DND-41 (cell line): ENCODE results near the gene CFHR5.

Experiments used
- ATAC-seq: fragments of 200-7000 bp; cut with Tn5 transposase; 3 replicates; pipeline ENCODE4 v1.9.1; 2021; ENCODE audit warnings: low read depth; ENCODE audit not compliant: insufficient read depth
- DNase-seq: peaks from one replicate; pipeline ENCODE4 v3.0.0-alpha.2; 2020
- H2AFZ ChIP-seq: 2 replicates; pipeline ENCODE4 v1.6.0; 2012; ENCODE audit warnings: low read depth, low read length
- H3K27ac ChIP-seq: 2 replicates; pipeline ENCODE4 v1.5.1; 2012; ENCODE audit warnings: low read length, inconsistent platforms
- H3K27me3 ChIP-seq: fragments of 200-600 bp; sonication (generic); 2 replicates; pipeline ENCODE4 v1.6.0; 2012; ENCODE audit warnings: low read length, mild to moderate bottlenecking, inconsistent platforms; ENCODE audit not compliant: insufficient read depth, poor library complexity
- H3K36me3 ChIP-seq: 2 replicates; pipeline ENCODE4 v1.5.1; 2012; ENCODE audit warnings: low read length, inconsistent platforms; ENCODE audit not compliant: insufficient read depth
- H3K4me1 ChIP-seq: 2 replicates; pipeline ENCODE4 v1.5.1; 2012; ENCODE audit warnings: mild to moderate bottlenecking, low read length; ENCODE audit not compliant: insufficient read depth
- H3K4me2 ChIP-seq: 2 replicates; pipeline ENCODE4 v1.6.0; 2012; ENCODE audit warnings: mild to moderate bottlenecking, moderate library complexity, low read length, inconsistent platforms; ENCODE audit not compliant: insufficient read depth
- H3K4me3 ChIP-seq, 2 experiments: fragments of 200-600 bp in 1 of 2; shearing (Covaris generic) in 1 of 2; 2 replicates each; pipeline ENCODE4 v1.5.1; 2012 to 2016; ENCODE audit warnings: inconsistent platforms in 2 of 2, low read length in 2 of 2, mild to moderate bottlenecking in 2 of 2, low read depth in 1 of 2, moderate library complexity in 1 of 2
- H3K79me2 ChIP-seq: 2 replicates; pipeline ENCODE4 v1.6.0; 2012; ENCODE audit warnings: low read length, inconsistent platforms; ENCODE audit not compliant: insufficient read depth
- H3K9ac ChIP-seq: 2 replicates; pipeline ENCODE4 v1.6.0; 2012; ENCODE audit warnings: low read depth, mild to moderate bottlenecking, inconsistent platforms, low read length, moderate library complexity
- H3K9me3 ChIP-seq: 2 replicates; pipeline ENCODE4 v1.5.1; 2012; ENCODE audit warnings: low read length, moderate library complexity, mild to moderate bottlenecking, inconsistent platforms; ENCODE audit not compliant: insufficient read depth, severe bottlenecking
- H4K20me1 ChIP-seq: 2 replicates; pipeline ENCODE4 v1.6.0; 2012; ENCODE audit warnings: low read length; ENCODE audit not compliant: insufficient read depth
- EZH2 ChIP-seq: IDR thresholded peaks from 3 replicates; pipeline ENCODE4 v1.6.1; 2012; ENCODE audit warnings: borderline replicate concordance, low read depth, mild to moderate bottlenecking, moderate library complexity, low read length, inconsistent platforms; ENCODE audit not compliant: severe bottlenecking
- TF ChIP-seq, protein P1 (sequence below): IDR thresholded peaks from 2 replicates; pipeline ENCODE4 v1.5.1; 2012; ENCODE audit warnings: borderline replicate concordance, low read length, moderate library complexity, mild to moderate bottlenecking; ENCODE audit not compliant: poor library complexity, severe bottlenecking; ENCODE audit errors: extremely low read depth

Gene CFHR5

GRCh38 chr1:196951711-196952394 is 25.5 kb upstream of the CFHR5 start:
- no peak for ATAC-seq
- no peaks in the 10 kb centered on the region for H3K9me3 ChIP-seq
- H3K4me2 ChIP-seq = no peak overlapping the region
- H3K4me1 ChIP-seq = no peaks in the 10 kb centered on the region
- no peaks in the 10 kb centered on the region for H3K79me2 ChIP-seq
- no peaks in the 10 kb centered on the region for H4K20me1 ChIP-seq
- no peak for DNase-seq
- no peaks in the 10 kb centered on the region for H3K27me3 ChIP-seq
- H3K4me3 ChIP-seq = no peak overlapping the region
- H2AFZ ChIP-seq = no peak overlapping the region
- no peak overlapping the region for H3K27ac ChIP-seq
- TF ChIP-seq EZH2 = no peak
- TF ChIP-seq, protein P1, sequence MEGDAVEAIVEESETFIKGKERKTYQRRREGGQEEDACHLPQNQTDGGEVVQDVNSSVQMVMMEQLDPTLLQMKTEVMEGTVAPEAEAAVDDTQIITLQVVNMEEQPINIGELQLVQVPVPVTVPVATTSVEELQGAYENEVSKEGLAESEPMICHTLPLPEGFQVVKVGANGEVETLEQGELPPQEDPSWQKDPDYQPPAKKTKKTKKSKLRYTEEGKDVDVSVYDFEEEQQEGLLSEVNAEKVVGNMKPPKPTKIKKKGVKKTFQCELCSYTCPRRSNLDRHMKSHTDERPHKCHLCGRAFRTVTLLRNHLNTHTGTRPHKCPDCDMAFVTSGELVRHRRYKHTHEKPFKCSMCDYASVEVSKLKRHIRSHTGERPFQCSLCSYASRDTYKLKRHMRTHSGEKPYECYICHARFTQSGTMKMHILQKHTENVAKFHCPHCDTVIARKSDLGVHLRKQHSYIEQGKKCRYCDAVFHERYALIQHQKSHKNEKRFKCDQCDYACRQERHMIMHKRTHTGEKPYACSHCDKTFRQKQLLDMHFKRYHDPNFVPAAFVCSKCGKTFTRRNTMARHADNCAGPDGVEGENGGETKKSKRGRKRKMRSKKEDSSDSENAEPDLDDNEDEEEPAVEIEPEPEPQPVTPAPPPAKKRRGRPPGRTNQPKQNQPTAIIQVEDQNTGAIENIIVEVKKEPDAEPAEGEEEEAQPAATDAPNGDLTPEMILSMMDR = no peak
- no peak overlapping the region for H3K9ac ChIP-seq
- H3K36me3 ChIP-seq = no peaks in the 10 kb centered on the region

- no peak for TF ChIP-seq EZH2
- TF ChIP-seq, protein P1 = no peak
- ATAC-seq = no peak
- H2AFZ ChIP-seq = no peak overlapping the region
Measured at GRCh38 chr1:196954778-196955177, 22.6 kb upstream of the CFHR5 start.

GRCh38 chr1:196955926-196956325 is 21.4 kb upstream of the CFHR5 start:
- ATAC-seq (no peak), DNase-seq (no peak)

More at GRCh38 chr1:196954778-196955177, 22.6 kb upstream of the CFHR5 start:
- Histone ChIP-seq H3K9me3 (no peaks in the 10 kb centered on the region), H3K36me3 (no peaks in the 10 kb centered on the region), H3K27ac (no peak overlapping the region), H3K4me1 (no peaks in the 10 kb centered on the region), H3K27me3 (no peaks in the 10 kb centered on the region), H3K9ac (no peak overlapping the region), H4K20me1 (no peaks in the 10 kb centered on the region), H3K79me2 (no peaks in the 10 kb centered on the region), H3K4me3 (no peak overlapping the region), H3K4me2 (no peak overlapping the region)
- DNase-seq = no peak

More at GRCh38 chr1:196955926-196956325, 21.4 kb upstream of the CFHR5 start:
- Histone ChIP-seq H4K20me1 (no peaks in the 10 kb centered on the region), H3K27me3 (no peaks in the 10 kb centered on the region), H3K9ac (no peak overlapping the region), H3K36me3 (no peaks in the 10 kb centered on the region), H2AFZ (no peak overlapping the region), H3K4me1 (no peaks in the 10 kb centered on the region), H3K4me3 (no peak overlapping the region), H3K79me2 (no peaks in the 10 kb centered on the region), H3K27ac (no peak overlapping the region), H3K9me3 (no peaks in the 10 kb centered on the region), H3K4me2 (no peak overlapping the region)
- TF ChIP-seq, protein P1 = no peak
- no peak for TF ChIP-seq EZH2
